Cardiac septum (tissue), 1 donor: ENCODE data around the gene TFEB. TPM values are rescaled to one million over a fixed set of nuclear protein-coding genes. Genes with fewer than 3 reads are reported as not detected.

Source experiments
- DNase-seq: peaks from one replicate; pipeline ENCODE4 v3.0.0-alpha.2; 2020; ENCODE audit warnings: low spot score
- intact Hi-C: fragments of 100-400 bp; cut with DNase I; formaldehyde crosslinking; loops from one replicate; pipeline ENCODE4 v1.14.0; 2022
- total RNA-seq: library from RNA; stranded (reverse); fragmentation: NEBNext Ultra II Directional; extraction: Animal tissue kit (Norgen Biotek cat#: 25700); gene quantifications from one replicate; pipeline ENCODE4 v1.2.1, GENCODE V29; 2021
- donor health status: DM: no; HTN: no; CAD: no.

The TFEB gene
- total RNA-seq, 1 donor from 2014 or later: 45.6 TPM

DNA sequence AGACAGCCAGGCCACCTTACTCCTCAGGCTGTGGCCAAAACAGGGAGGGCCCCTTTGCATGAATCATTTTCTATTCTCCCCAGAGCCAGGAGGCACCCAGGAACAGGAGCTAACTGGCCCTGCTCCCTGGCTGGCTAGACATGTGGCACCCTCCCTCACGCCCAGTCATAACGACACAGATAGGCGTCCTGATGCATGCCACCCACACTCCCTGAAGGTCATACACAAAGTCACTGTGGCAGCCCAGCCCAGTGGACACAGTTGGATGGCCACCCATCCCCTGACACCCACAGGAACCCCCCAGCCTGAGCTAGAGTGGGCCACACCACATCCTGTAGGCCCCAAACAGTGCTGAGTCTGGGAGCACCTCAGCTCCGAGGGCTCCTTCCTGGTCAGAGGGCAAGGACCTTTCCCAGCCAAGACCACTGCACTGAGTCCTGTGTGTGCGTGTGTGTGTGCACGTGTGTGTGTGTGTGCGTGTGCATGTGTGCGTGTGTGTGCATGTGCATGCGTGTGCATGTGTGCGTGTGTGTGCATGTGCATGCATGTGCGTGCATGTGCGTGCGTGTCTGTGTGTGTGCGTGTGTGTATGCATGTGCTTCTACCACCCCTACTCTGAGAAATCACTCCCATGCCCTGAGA, 21.6 kb downstream of the TFEB start:
- no peak for DNase-seq

DNA sequence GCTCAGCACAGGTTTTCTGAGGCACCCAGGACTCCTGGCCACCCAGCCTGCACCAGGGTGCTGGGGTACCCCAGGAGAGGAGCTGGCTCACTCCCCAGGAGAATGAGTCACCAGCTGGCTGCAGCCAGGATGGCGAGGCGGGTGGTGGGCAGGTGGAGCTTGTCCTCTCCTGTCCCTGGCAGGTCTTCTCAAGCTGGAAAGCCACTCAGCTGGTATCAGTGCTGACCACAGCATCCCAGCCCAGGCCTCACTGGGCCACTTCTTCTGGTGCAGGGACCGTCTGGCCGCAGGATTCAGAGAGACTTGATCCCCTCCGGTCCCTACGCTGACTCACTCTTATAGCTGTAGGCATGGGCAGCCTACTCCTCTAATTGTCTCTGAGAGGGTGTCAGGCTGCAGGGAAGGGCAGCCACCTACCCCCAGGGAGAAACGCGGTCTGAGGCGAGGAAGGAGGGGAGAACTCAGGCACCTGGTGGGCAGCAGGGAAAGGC, 22.2 kb downstream of the TFEB start:
- intact Hi-C loops: no loop called here
- no peak for DNase-seq

More for the DNA sequence above, 21.6 kb downstream of the TFEB start:
- intact Hi-C loops: no loop called here

DNA sequence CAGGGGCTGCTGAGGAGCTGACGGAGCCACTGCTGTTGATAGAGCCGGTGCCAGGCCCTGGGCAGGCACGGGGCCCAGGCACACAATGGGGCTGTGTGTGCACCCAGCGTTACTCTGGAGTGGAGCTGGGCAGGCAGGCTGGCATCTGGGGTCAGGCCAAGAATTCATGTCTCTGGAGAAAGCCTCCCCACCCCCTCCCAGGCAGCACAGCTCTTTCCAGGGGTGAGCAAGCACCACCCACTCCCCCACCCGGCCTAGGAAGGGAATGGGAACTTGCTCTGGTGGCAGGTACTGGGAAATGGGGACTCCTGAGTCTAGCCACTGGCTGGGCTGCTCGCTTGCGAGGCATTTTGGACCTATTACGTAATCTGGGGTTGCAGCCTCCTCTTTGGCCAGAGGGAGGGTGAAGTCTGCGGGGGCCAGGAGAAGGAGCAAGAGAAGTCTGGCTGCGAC, 22.7 kb downstream of the TFEB start:
- intact Hi-C loops: no loop called here
- DNase-seq: peak; percentile 91

DNA sequence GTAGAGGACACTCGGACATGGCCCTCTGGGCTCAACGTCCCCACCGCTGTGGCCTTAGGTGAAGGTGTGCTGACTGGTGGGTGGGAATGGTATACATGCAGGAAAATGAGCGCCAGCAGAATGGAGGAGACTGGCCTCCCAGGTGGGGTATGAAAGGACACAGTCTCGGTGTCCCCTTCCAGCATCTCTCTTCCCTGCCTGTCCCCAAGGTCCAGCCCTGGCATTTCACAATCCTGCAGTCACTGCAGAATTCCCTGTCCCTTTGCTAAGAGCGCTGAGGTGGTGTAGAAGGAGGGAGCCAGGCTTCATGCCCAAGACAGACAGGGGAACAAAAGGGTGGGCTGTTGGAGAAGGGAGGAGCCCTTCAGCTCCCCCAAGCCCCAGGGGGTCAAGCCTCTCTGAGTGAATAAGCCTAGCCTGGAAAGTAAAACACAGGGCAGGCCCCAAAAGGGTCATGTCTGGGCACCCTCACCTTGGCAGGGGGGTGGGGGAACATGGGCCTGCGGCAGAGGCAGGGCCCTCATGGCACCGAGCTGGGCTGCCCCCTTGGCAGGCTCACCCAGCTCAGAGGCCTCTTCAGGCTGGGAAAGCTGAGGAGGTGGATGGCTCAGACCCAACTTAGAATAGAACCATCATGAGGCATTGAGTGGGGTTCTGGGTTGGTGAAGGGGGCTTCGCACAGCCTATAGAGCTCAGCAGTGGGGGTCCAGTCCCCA, 23.9 kb downstream of the TFEB start:
- intact Hi-C loops: no loop called here

DNA sequence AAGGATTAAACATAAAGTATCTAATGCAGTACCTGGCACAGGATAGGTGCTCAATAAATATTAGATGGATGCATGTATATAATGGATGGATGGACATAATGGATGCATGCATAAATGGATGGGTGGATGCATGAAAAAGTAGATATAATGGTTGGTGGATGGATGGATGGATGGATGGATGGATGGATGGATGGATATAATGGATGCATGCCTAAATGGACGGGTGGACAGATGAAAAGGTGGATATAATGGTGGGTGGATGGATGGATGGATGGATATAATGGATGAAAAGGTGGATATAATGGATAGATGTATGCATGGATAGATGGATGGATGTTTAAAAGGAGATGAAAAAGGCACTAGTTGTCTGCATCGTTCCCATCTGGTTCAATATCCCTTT, 26.0 kb downstream of the TFEB start:
- intact Hi-C loops: loop anchor here (5.0 to 10.0 kb wide), 2 partner anchors 68 to 335 kb away; partner anchors contain the start of gene FRS3
- no peak for DNase-seq

More for the DNA sequence above, 23.9 kb downstream of the TFEB start:
- no peak for DNase-seq

DNA sequence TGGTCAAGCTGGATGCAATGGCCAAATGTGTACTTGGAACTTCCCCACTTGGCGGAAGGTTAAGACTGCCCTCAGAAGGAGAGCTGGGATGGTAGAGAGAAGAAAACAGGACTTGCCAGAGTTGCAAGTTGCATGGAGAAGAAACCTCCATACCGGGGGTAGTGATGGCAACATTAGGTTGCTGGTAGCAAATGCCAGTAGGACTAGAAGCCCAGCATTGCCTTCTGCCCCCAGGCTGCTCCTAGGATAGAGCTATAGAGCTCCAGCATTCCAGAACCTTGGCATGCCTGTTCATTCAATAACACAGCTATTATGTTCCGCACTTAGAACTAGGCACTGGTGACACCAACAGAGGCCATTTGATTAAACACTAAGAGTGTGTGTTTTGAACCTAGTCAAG, 26.6 kb downstream of the TFEB start:
- no peak for DNase-seq
- intact Hi-C loops: loop anchor here (5.0 to 10.0 kb wide), 2 partner anchors 68 to 336 kb away; partner anchors contain the start of gene FRS3

DNA sequence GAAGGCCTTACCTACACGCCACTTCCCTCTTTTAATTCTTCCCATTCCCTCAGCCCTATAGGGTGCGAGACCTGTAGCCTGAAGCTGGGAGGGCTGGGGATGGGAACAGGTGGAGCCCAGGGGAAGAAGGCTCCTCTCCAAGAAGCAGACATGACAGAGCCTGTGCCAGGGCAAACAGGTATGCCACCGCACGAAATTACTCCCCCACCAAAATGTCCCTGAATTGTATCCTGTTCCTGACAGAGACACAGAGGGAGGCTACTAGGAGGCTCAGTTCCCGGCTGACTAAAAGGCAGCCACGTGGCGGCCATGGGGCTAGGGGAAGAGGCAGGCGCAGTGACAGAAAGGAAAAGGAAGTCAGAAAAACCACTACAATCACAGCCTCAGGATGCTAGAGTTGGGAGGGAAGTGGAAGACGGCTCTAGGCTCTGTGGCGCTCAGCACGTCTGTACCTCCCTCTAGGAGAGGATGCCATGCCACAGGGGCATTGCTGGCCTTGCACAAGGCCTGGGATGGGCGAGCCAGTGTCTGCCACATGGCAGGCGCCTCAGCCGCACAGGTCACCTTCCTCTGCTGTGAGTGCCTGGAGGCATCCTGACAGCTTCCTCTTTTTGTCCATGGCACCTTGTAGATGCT, 27.7 kb downstream of the TFEB start:
- no peak for DNase-seq
- intact Hi-C loops: loop anchor here (5.0 to 10.0 kb wide), 2 partner anchors 70 to 337 kb away; partner anchors contain the start of gene FRS3

DNA sequence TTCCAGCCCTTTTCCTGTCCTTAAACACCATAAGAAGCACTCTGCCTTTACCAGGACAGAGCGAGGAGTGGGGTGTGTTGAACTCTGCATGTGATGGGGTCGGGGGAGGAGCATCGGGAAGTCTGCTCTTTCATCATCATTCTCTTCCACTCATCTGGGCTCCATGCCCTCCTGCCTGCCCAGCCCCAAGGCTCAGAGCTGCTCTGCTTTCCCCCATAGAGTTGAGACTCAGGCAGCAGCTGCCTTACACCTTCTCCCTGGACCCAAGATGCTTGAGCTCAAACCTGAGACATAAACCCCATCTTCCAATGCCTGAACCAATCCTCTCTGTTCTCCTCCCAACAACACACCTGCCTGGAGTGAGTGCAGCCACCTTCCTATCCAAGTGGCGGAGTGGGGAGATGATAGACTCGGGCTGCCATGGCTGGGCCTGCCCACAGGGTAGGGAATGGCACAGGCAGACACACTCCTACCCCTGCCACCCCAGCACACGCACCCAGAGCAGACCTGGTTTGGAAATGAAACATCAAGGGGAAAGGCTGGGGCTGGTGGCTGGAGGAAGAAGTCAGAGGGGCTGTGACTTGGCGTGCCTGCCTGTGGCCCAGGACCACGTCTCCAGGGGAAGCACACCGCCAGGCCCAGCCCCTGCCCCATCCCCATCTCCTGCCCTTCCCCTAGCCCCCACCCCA, 28.4 kb downstream of the TFEB start:
- intact Hi-C loops: loop anchor here (1.0 to 10.0 kb wide), 3 partner anchors 28 to 338 kb away; partner anchors contain the start of genes FRS3 and TFEB
- DNase-seq: no peak

DNA sequence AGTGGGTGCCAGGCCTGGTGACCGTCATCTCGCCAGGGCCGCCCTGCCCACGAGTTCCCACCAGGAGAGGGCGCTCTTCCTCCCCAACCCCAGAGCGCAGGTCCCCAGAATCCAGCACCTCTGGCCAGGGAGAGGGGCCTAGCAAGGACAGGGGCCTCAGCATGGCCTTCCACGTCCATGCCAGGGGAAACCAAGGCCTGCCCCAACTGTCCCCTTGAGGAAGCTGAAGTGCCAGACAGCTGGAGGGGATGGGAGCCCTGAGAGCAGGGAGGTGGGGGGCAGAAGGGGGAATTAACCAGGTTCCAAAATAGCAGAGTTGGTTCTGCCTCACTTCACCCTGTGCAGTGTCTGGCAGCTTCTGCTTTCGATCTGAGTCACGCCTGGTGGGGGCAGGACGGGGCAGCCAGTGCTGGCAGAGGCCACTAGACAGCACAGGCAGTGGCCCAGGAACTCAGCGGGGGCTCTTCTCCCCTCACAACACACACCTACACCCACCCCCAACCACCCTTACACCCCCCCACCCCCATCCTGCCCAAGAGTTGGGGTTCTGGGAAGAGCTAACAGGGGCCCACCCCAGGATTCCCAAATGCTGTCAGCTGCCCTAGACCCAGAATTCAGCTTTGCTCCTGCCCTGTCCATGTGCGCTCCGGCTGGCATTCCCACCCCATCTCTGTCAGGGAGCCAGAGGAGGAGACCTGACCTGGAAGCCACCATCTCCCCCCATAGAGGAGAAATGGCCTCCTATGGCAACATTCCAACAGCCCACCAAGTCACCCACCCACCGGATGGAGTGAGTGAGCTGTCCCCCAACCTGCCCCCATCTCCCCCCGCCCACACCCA, 29.2 kb downstream of the TFEB start:
- intact Hi-C loops: loop anchor here (1.0 to 10.0 kb wide), 3 partner anchors 29 to 339 kb away; partner anchors contain the start of genes FRS3 and TFEB
- DNase-seq: peak; percentile 93

DNA sequence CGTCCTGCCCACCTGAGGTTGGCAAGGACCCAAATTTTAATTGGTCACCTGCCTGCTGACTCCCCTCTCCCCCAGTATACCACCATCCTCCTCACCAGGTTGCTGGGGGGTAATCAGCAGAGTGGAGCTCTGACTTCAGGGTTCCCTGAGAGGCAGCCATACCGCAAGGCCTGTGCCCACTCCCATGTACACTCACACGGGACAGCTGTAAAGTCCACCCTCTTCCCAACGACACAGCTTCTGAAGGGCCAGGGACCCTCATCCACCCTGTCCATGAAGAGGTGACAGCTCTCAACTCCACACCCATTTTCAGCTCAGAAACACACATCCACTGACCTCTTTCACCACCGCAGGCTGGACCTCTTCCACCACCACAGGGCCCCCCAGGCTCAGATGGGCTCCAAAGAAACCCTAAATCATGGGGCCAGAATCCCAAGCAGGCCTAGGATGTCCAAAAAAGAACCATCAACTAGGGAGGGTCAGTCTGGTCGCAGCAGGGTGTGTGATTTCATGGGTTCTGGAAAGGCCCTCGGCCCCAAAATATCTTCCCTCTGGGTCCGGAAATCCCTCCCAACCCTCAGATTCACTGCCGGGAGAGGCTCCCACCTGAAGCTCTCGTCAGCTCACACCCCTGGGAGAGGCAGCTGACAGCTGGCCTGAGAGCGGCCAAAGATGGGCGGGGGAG, 30.0 kb downstream of the TFEB start:
- DNase-seq: no peak
- intact Hi-C loops: loop anchor here (5.0 to 10.0 kb wide), 2 partner anchors 72 to 339 kb away; partner anchors contain the start of gene FRS3

DNA sequence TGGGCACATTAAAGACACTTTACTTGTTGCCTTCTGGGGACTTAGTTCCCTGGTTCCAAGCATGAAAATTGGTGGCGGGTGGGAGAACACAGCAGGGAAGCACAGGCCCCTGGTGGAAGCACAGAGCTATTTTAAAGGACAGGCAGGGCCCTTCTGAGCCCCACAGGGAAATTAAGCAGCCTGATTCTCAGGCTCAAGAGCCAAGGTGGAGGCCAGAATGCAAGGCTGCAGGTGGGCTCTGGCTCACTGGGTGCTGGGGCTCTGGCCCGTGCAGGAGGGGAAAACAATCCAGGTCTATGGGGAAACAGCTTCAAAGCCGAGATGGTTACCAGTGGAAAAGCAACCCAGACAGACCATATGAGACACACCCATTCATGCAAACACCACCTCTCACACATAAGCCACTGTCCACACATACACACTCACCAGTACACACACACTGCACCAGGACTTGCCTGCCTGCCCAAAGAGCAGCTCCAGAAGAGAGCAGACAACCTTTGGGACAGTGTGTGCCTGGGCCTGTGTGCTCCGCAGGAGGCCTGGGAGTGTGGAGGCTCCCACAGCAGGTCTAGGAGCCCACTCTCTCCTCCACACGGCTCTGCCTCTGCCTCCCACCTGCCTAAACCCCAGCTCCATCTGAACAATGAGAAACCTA, 30.6 kb downstream of the TFEB start:
- no peak for DNase-seq
- intact Hi-C loops: loop anchor here (5.0 to 10.0 kb wide), 2 partner anchors 73 to 340 kb away; partner anchors contain the start of gene FRS3

DNA sequence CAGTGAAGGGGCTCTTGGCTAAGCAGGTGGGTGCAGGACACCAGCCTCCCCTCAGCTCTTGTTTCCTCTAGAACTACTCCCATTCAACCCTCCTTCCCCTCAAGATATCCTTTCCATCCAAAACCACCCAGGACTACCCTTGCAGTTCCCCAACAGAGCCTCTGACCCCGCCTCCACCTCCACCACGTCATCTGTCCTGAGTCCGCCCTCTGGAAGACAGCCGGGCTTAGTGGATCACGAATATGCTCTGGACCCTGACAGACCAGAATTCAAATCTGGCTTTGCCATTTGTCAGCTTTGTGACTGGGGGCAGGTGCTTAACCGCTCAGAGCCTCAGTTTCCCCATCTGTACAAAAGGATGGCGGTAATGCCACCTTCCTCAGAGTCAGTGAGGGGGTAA, 31.4 kb downstream of the TFEB start:
- intact Hi-C loops: loop anchor here (10.0 kb wide), 1 partner anchor 341 kb away; no protein-coding TSS in a partner anchor
- no peak for DNase-seq

DNA sequence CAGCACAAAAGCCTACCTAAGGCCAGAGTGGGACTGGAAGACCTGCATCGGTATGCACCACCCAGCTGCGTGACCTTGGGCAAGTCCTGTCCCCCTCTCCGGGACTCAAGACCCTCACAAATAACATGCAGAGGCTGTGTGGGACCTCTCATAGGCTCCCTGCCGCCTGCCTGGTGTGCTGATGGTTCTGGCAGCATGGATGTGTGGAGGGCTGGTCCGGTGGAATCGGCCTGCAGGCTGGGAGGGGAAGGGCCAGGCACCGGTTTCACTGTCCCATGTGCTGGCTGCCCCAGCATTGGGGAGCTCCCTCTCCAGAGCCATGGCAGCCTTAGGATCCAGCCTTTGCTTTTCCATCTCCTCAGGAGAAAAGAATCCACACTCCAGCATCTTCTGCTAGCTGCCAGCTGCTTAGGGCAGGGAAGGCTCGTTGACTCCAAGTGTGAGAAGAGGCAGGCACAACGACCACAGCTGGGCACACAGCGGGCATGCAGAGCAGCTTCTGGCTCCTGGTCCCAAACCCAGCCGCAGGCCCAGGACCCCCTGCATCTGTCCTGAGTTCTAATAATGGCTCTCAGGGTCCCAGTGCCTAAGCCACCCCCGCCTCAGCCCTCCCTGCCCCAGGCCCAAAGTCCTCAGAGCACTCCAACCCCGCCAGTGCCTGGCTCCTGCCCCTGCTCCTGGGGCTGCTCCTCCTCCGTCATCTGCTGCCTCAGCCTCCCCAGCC, 32.5 kb downstream of the TFEB start:
- intact Hi-C loops: loop anchor here (10.0 kb wide), 1 partner anchor 342 kb away; no protein-coding TSS in a partner anchor
- DNase-seq: no peak

DNA sequence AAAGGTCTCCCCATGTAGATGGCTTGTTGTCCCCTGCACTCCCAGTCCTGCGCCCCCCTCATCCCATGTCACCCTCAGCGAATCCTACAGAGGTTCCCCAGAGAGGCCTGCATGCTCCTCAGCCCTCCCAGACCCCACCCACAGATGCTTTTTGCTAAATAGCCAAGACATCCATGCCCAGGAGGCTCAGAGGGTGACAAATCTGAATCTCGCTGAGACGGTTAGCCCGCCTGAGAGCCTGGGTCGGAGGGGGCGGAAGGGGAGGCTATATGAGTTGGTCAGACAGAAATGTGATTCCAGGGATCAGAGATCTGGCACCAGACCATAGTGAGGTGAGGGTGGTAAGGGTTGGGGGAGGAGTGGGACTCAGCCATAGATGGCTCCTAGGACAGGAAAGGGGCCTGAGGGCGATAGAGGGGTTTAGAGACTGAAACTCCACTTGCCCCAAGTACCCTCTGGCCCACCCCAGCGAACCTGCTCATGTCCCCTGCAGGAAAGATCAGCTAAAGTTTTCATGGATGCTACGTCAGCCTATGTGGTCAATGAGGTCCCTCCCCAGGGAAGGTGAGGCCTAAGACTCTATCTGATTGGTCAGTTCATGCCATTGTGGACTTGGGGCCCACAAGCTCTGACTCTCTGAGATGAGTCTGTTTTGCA, 33.2 kb downstream of the TFEB start:
- intact Hi-C loops: loop anchor here (10.0 kb wide), 1 partner anchor 343 kb away; no protein-coding TSS in a partner anchor
- no peak for DNase-seq

DNA sequence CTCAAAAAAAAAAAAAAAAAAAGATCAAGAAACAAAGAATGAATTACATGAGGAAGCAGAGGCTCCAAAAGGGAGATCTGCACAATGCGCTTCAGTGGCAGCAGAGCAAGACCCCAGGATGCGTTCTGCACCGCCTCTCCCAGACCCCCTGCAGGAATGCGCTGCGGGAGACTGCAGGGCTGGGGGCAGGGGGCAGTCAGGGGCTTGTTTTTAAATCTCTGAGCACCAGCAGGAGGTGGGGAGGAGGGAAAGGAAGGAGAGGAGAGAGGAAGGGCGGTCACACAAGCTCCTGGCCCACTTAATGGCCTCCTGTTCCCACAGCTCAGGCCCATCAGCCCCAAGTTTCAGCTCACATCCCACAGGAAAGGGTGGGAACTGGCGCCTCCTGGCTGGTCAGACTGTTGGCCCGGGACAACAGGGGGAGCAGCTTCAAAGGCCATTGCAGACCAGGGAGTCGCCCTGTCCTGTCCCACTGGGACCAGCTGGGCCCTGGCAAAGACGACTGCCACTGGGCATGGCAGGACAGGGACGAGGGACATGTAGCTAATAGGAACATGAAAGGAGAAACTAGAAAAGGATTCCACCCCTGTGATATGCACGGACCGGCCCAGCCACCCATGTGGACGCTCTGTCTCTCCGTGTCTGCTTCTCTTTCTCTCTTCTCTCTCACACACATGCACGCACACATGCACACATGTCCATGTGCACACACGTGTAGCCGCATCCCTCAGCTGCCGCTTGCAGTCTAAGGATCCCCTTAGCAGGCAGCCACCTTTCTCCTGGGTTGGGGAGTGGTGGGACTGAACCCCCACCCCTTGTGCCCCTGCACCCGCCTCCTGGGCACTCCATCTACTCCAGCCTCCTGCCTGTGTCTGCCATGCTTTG, 34.7 kb downstream of the TFEB start:
- intact Hi-C loops: loop anchor here (10.0 kb wide), 1 partner anchor 344 kb away; no protein-coding TSS in a partner anchor
- DNase-seq: no peak
